ENCODE measurements around the gene TRIP13. TPM values are rescaled to one million over a fixed set of nuclear protein-coding genes. Genes with fewer than 3 reads are reported as not detected.

Gene TRIP13
- total and polyA plus RNA-seq, 2 experiments from 2014 or later = 19.5 to 20.4 TPM

GRCh38 chr5:855771-856530, 36.7 kb upstream of the TRIP13 start:
- H3K27ac ChIP-seq = no peak overlapping the region
- in situ Hi-C loops (cut with MboI) = no loop called here
- peak; percentile 21 for DNase-seq
- H3K36me3 ChIP-seq (ENCODE audit: low read depth) = no peaks in the 10 kb centered on the region
- no peak overlapping the region for H2AFZ ChIP-seq
- no peaks in the 10 kb centered on the region for H3K4me1 ChIP-seq (ENCODE audit: insufficient read depth)
- WGBS, 2 experiments (ENCODE audit: low coverage in 1 of 2, low lambda C conversion rate in 2 of 2, missing lambda C conversion rate in 2 of 2) = 66 to 68% methylated on average over 13 to 21 of the region's 21 CpGs
- H3K4me2 ChIP-seq (ENCODE audit: unreplicated experiment) = no peak overlapping the region
- no peak for TF ChIP-seq EZH2phosphoT487 (IDR thresholded peaks at IDR 0.05; ENCODE audit: insufficient read depth, low read depth)
- TF ChIP-seq EZH2 (IDR thresholded peaks at IDR 0.05; ENCODE audit: insufficient read depth, poor library complexity, severe bottlenecking) = no peak
- no peaks in the 10 kb centered on the region for H3K79me2 ChIP-seq (ENCODE audit: insufficient read depth)
- no peak overlapping the region for H3K9ac ChIP-seq
- H3K9me2 ChIP-seq (ENCODE audit: insufficient read depth) = no peaks in the 10 kb centered on the region
- no peaks in the 10 kb centered on the region for H4K20me1 ChIP-seq (ENCODE audit: insufficient read depth)
- no peaks in the 10 kb centered on the region for H3K9me3 ChIP-seq (ENCODE audit: low read depth)
- H3K4me3 ChIP-seq = no peak overlapping the region
- peaks cover 4% of the 10 kb centered on the region; the same call in 1 of the 2 replicates for H3K27me3 ChIP-seq (replicated peaks; ENCODE audit: insufficient read depth)
- no peaks in the 10 kb centered on the region for H3F3A ChIP-seq (ENCODE audit: insufficient read depth)

- Histone ChIP-seq H3F3A (ENCODE audit: insufficient read depth) (no peaks in the 10 kb centered on the region), H3K9me2 (ENCODE audit: insufficient read depth) (no peaks in the 10 kb centered on the region), H3K36me3 (ENCODE audit: low read depth) (no peaks in the 10 kb centered on the region), H3K27ac (no peak overlapping the region), H3K27me3 (replicated peaks; ENCODE audit: insufficient read depth) (peaks cover 4% of the 10 kb centered on the region; the same call in 1 of the 2 replicates), H4K20me1 (ENCODE audit: insufficient read depth) (no peaks in the 10 kb centered on the region), H2AFZ (no peak overlapping the region), H3K9me3 (ENCODE audit: low read depth) (no peaks in the 10 kb centered on the region), H3K9ac (no peak overlapping the region), H3K4me3 (no peak overlapping the region), H3K4me2 (ENCODE audit: unreplicated experiment) (no peak overlapping the region), H3K4me1 (ENCODE audit: insufficient read depth) (no peaks in the 10 kb centered on the region), H3K79me2 (ENCODE audit: insufficient read depth) (no peaks in the 10 kb centered on the region)
- WGBS, 2 experiments (ENCODE audit: low coverage in 1 of 2, low lambda C conversion rate in 2 of 2, missing lambda C conversion rate in 2 of 2) = 85 to 86% methylated on average over 16 of the region's 16 CpGs
- in situ Hi-C loops (cut with MboI) = no loop called here
- no peak for TF ChIP-seq EZH2 (IDR thresholded peaks at IDR 0.05; ENCODE audit: insufficient read depth, poor library complexity, severe bottlenecking)
- TF ChIP-seq EZH2phosphoT487 (IDR thresholded peaks at IDR 0.05; ENCODE audit: insufficient read depth, low read depth) = no peak
- DNase-seq = no peak
Measured at GRCh38 chr5:856531-857425, 35.9 kb upstream of the TRIP13 start.

DNA sequence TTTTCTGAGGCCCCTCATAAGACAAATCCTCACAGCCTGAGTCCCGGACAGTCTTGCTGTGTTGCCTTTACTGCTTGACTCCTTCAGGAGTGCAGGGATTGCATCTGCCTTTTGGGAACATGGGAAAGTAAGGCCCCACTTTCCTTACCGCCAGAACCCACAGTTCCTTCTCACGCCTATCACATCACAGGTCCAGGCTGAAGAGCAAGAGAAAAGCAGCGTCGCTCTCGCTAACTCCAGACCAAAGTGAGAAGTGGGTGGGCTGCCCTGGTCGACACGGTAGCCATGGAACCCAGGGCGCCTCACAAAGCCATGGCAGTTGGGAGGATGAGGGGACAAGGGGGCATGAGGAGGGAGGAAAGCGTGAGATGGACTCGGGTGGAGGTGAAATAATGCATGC, 34.0 kb upstream of the TRIP13 start:
- no peak overlapping the region for H3K4me2 ChIP-seq (ENCODE audit: unreplicated experiment)
- DNase-seq = no peak
- no peaks in the 10 kb centered on the region for H3K27me3 ChIP-seq (replicated peaks; ENCODE audit: insufficient read depth)
- H3K9me3 ChIP-seq (ENCODE audit: low read depth) = no peaks in the 10 kb centered on the region
- no peaks in the 10 kb centered on the region for H3K4me1 ChIP-seq (ENCODE audit: insufficient read depth)
- no peak overlapping the region for H2AFZ ChIP-seq
- H3K79me2 ChIP-seq (ENCODE audit: insufficient read depth) = no peaks in the 10 kb centered on the region
- in situ Hi-C loops (cut with MboI) = no loop called here
- 82 to 89% methylated on average over 10 to 11 of the region's 11 CpGs for WGBS, 2 experiments (ENCODE audit: low coverage in 1 of 2, low lambda C conversion rate in 2 of 2, missing lambda C conversion rate in 2 of 2)
- no peak overlapping the region for H3K27ac ChIP-seq
- H3K4me3 ChIP-seq = no peak overlapping the region
- H3K9me2 ChIP-seq (ENCODE audit: insufficient read depth) = no peaks in the 10 kb centered on the region
- no peak overlapping the region for H3K9ac ChIP-seq
- no peaks in the 10 kb centered on the region for H3F3A ChIP-seq (ENCODE audit: insufficient read depth)
- no peaks in the 10 kb centered on the region for H4K20me1 ChIP-seq (ENCODE audit: insufficient read depth)
- no peak for TF ChIP-seq EZH2phosphoT487 (IDR thresholded peaks at IDR 0.05; ENCODE audit: insufficient read depth, low read depth)
- no peak for TF ChIP-seq EZH2 (IDR thresholded peaks at IDR 0.05; ENCODE audit: insufficient read depth, poor library complexity, severe bottlenecking)
- no peaks in the 10 kb centered on the region for H3K36me3 ChIP-seq (ENCODE audit: low read depth)

DNA sequence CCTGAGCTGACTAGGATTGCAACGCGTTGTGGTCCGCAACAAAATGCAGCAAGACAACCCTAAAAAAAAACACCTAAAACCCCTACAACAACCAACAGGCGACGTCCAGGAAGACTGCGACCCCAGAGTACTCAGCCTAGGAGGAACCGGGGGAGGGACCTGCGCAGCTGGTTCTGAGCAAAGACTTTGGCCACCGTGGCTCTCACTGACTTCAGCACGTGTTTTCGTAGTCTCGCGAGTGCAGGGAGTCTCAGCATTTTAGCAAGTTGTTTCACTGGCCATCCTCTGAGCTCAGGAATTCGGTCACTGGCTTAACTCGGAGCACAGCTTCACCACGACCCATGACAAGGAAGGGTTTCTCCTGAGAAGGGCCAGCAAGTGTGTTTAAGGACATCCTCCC, 33.3 kb upstream of the TRIP13 start:
- in situ Hi-C loops (cut with MboI) = no loop called here
- no peak for TF ChIP-seq EZH2 (IDR thresholded peaks at IDR 0.05; ENCODE audit: insufficient read depth, poor library complexity, severe bottlenecking)
- H3K4me3 ChIP-seq = no peak overlapping the region
- no peak overlapping the region for H2AFZ ChIP-seq
- 82 to 83% methylated on average over 16 of the region's 16 CpGs for WGBS, 2 experiments (ENCODE audit: low coverage in 1 of 2, low lambda C conversion rate in 2 of 2, missing lambda C conversion rate in 2 of 2)
- no peak overlapping the region for H3K4me2 ChIP-seq (ENCODE audit: unreplicated experiment)
- H3K79me2 ChIP-seq (ENCODE audit: insufficient read depth) = no peaks in the 10 kb centered on the region
- no peak overlapping the region for H3K9ac ChIP-seq
- H3K4me1 ChIP-seq (ENCODE audit: insufficient read depth) = no peaks in the 10 kb centered on the region
- DNase-seq = no peak
- no peaks in the 10 kb centered on the region for H3K9me2 ChIP-seq (ENCODE audit: insufficient read depth)
- no peaks in the 10 kb centered on the region for H3F3A ChIP-seq (ENCODE audit: insufficient read depth)
- H3K27me3 ChIP-seq (replicated peaks; ENCODE audit: insufficient read depth) = no peaks in the 10 kb centered on the region
- no peaks in the 10 kb centered on the region for H3K9me3 ChIP-seq (ENCODE audit: low read depth)
- H3K27ac ChIP-seq = no peak overlapping the region
- no peaks in the 10 kb centered on the region for H3K36me3 ChIP-seq (ENCODE audit: low read depth)
- H4K20me1 ChIP-seq (ENCODE audit: insufficient read depth) = no peaks in the 10 kb centered on the region
